Stimulated activated CD8-positive, alpha-beta memory T cell treated with anti-CD3 and anti-CD28 coated beads, Interleukin-7, amount 100 ng/mL, for 1 hour (primary cell): ENCODE measurements around the gene RAB14.

ENCODE experiments used
- DNase-seq, 2 donors: peaks; one replicate each; pipeline ENCODE4 v3.0.0-alpha.2; 2020; ENCODE audit warnings: low read depth in 2 of 2

Gene RAB14

DNA sequence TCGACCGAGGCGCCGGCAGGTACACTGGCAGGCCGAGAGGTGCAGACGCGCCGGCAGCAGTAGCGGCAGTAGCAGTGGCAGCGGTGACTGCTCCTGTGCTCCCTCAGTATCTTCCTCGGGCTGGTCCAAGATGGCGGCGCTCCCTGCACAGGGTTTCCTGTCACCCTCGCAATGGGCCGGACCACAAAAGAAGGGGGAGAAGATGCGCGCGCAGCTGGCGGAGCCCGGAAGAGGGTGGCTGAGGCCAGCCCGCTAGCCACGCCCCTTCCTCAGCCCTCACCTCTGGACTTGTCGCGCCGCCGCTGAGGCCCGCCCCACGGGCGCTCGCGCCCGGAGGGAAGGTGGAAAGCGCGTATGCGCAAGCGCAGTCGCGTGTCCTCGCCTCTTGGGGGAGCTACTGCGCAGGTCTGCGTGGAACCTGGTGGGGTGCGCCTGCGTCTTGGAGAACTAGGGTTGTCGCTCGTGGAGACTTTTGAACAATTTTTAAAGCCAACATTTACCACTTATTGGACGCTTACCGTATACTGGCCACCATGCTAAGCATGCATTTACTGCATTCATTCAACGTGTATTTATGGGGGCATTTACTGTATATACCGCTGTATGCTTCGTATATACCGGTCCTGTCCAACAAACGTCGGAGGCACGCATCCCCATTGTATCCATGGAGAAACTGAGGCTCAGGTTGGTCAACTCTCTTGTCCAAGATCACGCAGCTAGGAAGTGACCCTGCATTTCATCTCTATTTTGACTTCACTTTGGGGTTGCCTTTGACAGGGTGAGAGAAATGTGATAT is at the start of gene RAB14:
Gene RAB14, minus strand, starts transcription at position 132 of the 796 bp plus-strand sequence. CDS start 8,457 bp downstream, outside the sequence.
- peak; percentile 100 for DNase-seq

DNA sequence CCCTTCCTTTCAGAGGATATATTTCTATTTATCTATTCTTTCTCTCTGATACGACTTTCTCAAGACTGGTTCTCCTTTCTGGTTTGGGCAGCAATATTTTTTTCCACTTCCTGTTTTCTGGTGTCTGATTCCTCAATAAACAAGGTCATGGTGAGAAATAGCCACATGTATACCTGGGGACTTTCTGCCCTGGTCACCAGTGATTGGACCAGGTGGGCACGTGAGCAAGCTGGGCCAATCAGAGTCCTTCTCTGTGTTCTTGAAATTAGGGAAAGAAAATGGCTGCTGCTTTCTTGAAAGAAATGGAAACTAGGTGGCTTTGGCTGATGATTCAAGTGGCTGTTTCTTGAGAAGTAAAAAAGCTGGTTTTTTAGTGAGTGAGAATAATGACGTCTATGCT is 47.9 kb upstream of the RAB14 start:
- DNase-seq, result no peak

DNA sequence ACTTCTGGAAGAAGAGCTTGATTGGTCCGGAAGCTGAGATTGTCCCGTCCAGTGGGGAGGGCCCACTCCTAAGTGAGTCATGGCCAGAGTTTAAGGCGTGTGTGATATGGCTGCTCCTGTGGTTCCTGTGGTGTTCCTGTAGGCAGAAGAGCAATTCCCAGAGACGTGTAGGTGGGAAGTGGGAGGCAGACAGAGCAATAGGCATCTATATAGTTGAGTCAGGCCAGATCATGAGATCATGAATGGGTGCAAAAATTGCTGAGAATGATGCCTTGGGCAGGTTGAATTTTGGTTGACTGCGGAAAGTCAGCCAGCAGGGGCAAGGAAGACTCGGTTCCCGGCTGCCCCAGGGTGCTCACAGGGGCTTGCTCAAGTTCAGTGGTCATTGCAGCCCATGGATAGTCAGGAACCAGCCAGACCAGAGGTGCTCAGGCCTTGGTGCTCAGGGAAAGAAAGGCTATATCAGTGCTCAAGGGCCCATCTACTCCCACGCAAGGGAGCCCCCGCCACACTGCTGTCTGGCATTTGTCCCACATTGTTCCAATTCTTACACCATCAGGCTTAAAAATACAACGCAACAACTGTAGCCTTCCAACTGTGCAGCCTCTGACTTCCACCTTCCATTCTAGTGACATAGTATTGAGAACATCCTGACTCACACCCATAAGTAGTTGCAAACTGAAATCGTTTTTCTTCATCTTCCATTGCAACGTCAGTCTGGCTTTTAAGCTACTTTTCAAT is 45.3 kb upstream of the RAB14 start:
- no peak for DNase-seq

DNA sequence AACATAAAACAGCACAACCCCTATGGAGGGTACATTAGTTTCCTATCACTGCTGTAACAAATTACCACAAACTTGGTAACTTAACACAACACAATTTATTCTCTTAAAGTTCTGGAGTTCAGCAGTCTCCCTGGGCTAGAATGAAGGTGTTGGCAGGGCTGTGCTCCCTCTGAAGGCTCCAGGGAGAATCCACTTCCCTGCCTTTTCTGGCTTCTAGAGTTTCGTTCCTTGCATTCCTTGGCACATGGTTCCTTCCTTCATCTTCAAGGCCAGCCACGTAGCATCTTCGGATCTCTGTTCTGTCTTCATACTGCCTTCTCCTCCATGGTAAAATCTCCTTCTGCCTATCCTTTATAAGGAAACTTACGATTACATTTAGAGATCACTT is 41.3 kb upstream of the RAB14 start:
- DNase-seq, result no peak

DNA sequence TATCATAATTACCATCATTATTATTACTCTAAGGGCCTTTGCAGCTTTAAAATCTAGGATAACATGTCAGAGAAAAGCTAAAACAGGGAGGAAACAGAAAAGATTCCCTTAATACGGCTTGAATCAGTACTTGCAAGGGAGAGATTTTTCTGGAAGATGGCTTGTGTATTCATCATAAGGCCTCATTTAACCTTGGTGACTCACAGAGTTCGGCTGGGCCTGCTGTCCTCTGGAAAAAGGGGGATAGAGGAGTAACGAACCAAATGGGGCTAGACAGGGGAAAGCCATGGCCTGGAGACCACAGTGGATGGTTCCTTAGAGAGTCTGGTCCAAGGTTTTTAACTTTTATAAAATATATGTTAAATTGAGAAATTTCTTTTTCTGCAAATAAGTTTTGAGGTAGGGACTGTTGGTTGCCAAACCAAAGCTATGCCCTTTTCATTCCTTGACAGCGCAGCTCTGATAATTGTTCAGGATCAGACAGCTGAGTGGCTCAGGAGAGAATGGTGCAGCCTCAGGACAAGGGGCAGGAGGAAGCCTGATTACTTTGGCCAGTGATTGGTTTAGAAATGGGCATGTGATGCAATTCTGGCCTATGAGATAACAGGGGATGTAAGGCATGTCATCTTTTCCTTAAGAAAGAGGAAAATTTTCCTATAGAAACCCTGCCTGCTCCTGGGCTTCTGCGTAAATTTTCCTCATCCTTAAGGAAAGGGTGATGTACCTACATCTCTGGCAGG is 40.7 kb upstream of the RAB14 start:
- DNase-seq, result no peak

DNA sequence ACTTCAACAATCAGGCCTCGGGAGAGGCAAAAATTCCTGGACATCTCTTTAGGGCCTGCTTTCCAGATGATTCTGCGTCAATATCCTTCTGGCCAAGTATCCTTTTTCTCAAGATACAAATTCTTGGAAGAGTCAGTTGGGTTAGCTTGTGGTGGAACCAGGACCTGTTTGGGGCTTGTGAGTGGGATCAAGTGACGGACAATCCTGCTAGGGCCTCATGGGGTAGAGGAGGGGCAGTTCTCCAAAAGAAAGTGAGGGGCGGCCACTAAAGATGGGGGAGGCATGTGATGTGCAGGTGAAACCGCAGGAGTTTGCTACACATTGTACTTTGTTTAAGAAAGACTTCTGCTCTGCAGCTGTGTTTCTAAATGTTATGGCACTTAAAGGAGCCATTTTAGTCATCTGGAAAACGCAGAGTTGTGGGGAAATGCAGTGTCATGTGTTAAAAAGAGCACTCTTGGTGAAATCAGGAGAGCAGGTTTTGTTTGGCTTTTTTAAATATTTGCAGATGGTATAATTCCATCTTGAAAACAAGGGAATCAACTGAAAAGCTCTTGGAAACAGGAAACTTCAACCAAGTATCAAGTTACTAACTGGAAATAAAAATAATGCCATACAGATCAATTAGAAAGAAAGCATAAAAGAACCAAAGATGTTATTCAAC is 38.9 kb upstream of the RAB14 start:
- no peak for DNase-seq

DNA sequence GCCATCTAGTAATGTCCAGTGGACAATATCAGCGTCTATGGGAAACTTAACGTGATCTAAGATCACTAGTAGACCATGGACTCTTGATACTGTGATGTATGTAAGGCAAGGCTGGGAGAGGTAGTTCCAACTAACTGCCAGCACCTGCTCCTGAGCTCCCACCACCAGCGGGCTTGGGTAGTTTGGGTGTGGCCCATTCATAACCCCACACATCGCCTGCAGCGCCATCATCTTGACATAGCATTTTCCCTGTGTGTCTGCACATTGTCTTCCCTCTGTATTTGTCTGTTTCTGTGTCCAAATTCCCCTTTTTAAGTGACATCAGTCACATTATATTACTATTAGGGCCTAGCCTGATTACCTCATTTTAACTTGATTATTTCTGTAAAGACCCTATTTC is 38.2 kb upstream of the RAB14 start:
- no peak for DNase-seq

DNA sequence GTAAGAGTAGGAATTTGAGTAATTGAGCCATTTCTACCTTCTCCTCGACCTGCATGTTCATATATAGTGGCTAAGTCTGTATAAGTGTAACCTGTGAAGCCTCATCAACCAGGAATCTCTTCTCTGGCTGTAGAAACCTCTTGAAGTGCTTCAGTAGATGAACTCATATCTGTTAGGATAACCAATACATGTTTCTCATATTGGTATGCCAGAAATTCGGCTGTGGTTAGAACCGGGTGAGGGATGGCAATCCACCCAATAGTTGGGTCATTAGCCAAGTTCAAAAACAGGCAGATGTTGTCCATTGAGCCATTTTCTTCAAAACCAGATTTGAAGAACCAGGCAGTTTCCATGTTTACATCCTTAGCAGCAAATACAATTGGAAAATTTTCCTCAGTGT is 37.4 kb upstream of the RAB14 start:
- no peak for DNase-seq

DNA sequence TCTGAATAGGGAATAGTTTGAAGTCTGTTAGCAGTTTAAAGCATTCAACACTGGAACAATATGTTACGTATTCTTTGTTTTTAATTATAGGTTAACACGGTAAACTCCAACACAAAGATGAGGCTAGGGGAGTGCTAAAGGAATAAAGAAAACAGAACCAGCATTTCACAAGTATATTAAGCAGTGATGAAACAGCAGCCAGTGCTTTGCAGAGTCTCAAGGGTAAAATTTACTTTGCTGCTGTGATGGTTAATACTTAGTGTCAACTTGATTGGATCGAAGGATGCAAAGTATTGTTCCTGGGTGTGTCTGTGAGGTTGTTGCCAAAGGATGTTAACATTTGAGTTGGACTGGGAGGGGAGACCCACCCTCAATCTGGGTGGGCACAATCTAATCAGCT is 36.2 kb upstream of the RAB14 start:
- DNase-seq, result no peak

DNA sequence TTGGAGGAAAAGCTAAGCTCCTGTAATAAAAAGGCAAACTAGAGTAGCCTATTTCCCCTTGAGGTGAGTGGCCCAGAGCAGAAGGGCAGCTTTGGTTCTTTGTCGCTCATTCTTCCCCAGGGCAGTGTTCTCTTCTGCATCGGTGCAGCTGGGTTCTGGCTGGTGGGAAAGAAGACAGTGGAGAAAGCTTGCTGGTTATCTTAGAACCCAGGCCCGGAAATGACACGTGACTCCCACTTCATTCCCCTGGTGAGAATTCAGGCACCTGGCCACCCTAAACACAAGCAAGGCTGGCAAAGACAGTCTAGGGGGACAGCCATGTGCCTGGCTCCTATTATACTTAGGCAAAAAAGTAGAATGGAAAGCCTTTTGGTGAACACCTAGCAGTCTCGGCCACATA is 33.8 kb upstream of the RAB14 start:
- DNase-seq, result no peak

DNA sequence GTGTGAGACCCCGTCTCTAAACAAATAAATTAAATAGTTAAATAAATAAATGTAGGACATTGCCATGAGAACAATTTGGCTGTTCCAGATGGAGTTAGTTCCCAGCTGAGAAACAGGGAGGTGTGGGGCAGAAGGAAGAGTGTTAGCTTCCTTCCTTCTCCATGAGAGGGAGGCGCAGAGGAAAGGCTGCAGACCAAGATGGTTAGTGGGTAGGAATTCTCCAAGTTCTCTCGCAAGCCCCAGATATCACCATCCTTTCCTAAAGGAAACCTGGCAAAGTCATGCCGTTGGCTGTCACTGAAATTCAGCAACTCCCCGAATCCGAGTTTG is 33.1 kb upstream of the RAB14 start:
- DNase-seq, result no peak

DNA sequence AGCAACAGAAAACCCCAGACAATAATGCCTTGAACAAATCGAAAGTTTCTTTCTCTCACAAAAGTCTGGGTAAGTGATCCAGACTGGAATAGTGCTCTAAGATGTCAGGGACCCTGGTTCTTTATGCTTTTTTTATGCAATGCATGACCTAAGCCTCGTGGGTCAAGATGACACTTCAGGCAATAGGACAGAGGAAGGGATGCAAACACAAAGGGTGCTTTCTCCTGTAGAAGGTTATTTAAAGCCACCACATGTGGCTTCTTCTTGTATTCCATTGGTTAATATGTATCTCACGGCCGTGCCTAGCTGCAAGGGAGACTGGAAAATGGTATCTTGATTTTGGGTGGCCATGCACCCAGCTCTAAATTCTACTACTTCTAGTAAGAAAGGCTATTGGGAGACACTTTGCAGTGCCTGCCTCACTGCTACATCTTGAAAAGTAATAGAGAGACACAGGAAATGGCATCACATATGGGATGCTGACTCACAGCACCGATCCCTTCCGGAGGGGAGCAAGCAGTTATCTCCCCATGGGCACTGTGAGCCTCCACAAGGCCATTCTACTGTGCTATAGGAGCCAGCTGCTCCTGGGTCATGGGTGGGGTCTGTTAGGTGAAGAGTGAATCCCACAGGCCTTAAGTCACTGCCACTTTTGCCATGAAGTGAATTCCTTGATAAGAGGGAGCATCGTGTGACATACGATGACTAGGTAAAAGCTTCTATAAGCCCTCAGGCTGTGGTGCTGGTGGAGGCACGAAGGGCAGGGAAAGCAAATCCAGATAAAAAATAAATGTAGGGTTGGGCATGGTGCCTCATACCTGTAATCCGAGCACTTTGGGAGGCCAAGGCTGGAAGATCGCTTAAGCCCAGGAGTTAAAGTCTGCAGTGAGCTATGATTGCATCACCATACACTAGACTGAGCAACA is 32.5 kb upstream of the RAB14 start:
- DNase-seq, result no peak

DNA sequence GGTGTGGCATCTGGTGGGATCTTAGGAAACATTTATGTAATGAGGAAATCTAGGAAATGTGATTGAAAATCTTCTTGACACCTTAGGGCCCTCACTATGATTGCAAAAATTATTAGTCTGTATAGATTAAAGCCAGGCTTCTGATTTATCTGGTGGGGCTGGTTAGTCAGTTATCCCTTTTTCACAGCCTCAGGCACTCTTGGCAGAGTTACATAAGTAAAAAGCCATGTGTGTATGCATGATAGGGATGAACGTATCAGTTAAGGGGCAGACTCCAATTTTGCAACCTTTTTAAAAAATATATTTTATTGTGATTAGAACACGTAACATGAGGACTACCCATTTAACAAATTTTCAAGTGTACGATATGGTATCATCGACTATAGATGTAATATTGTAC is 30.6 kb upstream of the RAB14 start:
- DNase-seq, result no peak

DNA sequence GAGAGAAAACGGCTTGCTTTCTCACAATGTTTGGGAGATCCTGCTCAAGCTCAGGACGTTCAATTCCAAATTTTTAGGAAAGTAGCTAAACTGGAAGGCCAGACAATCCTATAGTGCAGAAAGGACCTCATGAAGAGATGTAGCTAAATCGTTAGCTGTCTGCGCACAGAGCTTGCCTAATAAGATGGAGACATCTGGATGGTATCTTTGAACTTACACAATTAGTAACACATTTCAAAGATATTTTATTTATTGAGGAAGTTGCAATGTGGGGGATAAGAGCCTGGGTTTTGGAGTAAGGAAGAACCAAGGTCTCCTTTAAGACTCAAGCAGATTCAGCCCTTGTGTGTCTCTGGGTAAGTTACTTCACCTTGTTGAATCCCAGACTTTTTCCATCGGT is 28.6 kb upstream of the RAB14 start:
- no peak for DNase-seq

DNA sequence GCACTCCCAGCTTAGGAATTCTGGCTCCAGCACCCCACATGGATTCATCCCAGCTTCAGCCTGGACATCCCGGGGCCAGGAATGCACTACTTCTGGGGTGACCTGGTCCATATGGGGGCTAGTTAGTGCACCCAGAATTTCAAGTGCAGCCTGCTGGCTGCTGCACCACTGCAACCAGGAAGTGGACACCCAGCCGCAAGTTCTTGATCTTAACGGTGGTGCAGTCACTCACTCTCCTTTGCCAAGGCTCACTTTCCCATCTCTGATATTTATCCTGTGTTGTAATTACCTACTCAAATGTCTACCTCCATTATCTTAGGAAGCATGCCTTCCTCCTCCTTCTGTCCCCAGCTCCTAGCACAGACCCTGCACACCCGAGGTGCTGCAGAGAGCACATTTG is 26.2 kb upstream of the RAB14 start:
- DNase-seq, result no peak

DNA sequence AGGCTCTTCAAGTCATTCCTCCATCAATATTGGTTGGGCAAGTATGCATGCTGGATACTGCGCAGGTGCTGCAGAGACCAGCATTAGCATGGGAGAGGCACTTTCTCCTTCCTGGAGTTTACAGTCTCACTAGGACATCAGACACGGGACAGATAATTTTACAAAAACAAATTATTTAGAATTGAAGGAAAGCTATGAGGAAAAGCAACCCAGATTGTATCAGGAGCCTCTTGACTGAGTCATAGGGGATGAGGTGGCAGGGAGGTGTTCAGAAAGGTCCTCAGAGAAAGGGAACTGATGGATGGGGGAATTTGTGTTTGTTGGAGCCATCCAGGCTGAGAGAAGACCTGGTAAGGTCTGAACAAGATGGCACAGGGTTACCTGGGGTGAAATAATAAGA is 24.5 kb upstream of the RAB14 start:
- DNase-seq, result no peak

DNA sequence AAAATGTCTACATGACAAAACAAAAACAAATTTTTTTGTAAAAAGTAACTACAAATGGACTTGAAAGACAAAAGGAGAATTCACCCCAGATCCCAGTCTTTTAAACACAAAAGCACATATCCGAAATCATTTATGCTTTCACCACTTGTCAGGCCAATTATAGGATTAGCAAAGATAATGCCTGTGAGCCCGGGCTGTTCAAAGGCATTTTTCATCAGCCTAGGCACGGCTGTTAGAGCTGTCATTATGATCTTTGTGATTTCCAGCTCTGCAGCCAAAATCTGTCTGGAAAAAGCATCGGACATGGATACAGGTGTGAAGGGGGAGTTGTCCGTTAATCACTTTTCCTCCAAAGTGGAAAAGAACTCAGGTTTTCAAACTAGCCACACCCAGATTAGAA is 23.6 kb upstream of the RAB14 start:
- no peak for DNase-seq

DNA sequence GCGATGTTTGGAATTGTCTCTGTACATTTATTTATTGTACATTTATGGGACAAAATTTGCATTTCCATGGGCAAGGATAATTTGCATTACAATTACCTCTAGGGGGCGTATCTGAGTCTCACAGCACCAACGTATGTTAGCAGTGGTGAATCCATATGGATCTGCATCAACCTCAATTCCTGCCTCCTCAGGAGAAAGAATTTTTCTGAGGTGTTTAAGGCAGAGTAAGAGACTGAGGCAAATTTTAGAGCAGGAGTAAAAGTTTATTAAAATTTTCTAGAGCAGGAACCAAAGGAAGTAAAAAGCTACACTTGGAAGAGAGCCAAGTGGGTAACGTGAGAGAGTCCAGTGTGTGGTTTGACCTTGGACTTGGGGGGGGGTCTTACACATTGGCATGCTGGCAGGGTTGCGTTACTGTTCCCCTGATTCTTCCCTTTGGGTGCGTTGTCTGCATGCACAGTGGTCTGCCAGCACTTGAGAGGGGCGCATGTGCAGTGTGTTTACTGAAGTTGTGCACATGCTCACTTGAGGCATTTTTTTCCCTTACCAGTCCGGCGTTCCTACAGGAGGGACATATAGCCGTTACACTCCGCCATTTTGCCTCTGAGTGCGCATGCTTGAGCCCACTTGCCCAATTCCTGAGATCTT is 21.0 kb upstream of the RAB14 start:
- no peak for DNase-seq

DNA sequence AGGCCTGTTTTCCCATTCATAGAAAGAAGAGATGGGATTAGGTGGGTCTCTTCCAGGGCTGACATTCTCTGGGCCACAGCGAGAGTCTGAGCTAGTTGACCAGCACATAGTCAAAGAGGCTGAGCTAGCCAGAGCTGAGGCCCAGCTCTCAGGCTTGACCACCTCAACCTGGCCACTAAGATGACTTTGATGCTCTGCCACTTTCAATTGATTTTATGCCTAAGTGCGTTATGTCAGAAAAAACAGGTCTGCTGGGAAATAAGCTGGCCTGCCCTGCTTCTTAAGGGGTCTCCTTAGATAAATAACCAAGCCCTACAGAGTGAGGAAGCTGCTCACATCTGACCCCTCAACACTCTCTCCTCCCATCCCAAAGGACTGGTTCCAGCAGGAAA is 20.0 kb upstream of the RAB14 start:
- no peak for DNase-seq

DNA sequence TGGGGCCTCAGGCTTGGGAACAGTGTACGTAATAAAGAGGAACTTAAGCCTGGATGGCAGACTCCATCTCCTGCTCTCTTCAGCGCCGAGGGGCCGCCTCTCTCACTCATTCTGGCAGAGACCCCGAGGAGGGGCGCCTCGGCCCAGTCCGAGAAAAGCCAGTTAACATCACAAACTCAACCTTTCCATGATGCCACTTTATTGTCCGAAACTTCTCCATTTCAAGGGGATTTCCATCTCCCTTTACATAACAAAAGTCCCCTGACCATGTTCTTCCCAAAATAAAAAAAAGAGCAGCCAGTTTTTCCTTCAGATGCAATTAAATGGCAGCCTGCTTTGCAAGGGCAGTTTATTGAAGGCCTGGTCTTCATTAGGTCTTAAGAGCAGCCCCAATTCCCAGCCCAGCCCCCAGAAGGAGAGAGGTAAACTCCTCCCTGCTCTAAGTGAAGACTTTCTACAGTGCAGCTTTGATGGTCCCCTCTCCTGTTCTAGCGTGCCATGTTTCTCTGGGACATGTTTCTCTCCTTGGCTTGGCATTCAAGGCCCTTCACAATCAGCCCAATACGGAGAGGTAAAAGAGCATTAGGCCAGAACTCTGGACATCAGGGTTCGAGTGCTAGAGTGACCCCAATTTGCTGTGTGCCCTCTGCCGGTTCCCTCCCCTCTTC is 19.5 kb upstream of the RAB14 start:
- DNase-seq, result no peak
